Measurements from ENCODE around the gene CIAO3.
A peak's percentile ranks its signal among the peaks of the same experiment; 100 is the strongest.

- TF ChIP-seq CTCF (IDR thresholded peaks at IDR 0.05) (peak in 1 of 2 donors; percentile 24), POLR2AphosphoS5 (IDR thresholded peaks at IDR 0.05) (no peak)
Observed at GRCh38 chr16:733382-734207, 7.2 kb downstream of the CIAO3 start.

Data from suprapubic skin (tissue), 3 donors.